GM04503 (cell line): ENCODE measurements around the gene MS4A8.

Experiments used
- DNase-seq: peaks from one replicate; pipeline ENCODE4 v3.0.0-alpha.2; 2012; ENCODE audit warnings: low read depth

Gene MS4A8

DNA sequence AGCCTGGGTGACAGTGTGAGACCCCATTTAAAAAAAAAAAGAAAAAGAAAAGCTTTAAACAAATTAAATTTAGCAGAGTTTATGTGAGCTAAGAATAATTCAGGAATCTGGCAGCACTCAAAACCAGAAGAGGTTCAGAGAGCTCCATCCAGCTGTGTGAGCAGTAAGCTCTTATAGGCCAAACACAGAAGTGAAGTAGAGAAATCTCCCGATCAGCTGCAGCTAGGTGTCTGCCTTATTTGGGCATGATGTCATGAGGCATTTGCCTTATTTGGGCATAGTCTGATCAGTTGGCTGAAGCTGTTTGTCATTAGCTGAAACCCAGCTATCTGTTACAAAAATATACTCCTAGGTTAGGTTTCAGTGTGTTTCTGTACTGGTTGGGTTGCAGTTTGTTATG lies 65.5 kb downstream of the MS4A8 start:
- no peak for DNase-seq

DNA sequence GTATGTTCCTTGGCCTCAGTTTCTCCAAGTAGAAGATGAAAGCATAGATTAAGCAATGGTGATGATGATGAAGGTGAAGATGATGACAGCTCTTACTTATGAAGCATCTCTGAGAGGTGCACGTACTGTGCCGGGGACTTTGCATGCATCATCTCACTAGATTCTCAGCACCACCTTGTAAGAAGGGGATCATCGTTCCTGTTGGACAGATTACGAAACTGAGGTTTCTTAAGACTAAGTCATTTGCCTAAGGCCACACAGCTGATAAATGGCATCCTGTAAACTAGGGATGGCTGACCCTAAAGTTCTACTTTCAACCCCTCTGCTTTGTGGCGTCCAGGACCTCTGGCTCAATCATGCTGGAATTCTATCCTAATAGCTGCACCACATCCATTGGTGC lies 65.9 kb downstream of the MS4A8 start:
- DNase-seq, result no peak
